ENCODE measurements around the gene B3GNT8. TPM values are rescaled to one million over a fixed set of nuclear protein-coding genes. Genes with fewer than 3 reads are reported as not detected.

Gene B3GNT8
- total and polyA plus RNA-seq, 9 of the 15 experiments (the other 6 are each of a cell fraction or from before 2014, with no cell fraction given), result 0.11 to 2.9 (median 0.65) TPM; not detected in 2

- TF ChIP-seq ARID3B (CRISPR knock-in tag; IDR thresholded peaks at IDR 0.05; ENCODE audit: borderline replicate concordance), result no peak
Measured at GRCh38 chr19:41412953-41413352, 14.2 kb downstream of the B3GNT8 start (continued).

- Histone ChIP-seq H3K4me3 (no peak overlapping the region), H3K4me1 (replicated peaks in 1 of 2; ENCODE audit: control insufficient read depth in 2 of 2, insufficient read depth in 2 of 2, low read length in 2 of 2) (peaks cover 7 to 12% of the 10 kb centered on the region in 2 experiments; a peak in 4 of 5 replicates), H3K9me3 (replicated peaks; ENCODE audit: control insufficient read depth, insufficient read depth, low read depth, low read length) (no peaks in the 10 kb centered on the region), H3K9ac (ENCODE audit: insufficient read depth in 1 of 2, low read depth in 2 of 2, low read length in 2 of 2) (peak overlapping the region in 1 of 2 experiments; percentile 60; a peak in 1 of 4 replicates), H4K20me1 (replicated peaks; ENCODE audit: control insufficient read depth, insufficient read depth, low read length) (no peaks in the 10 kb centered on the region), H3K27ac (ENCODE audit: extremely low read depth, low read depth, low read length) (no peak overlapping the region), H2AFZ (ENCODE audit: low read depth, low read length) (no peak overlapping the region), H3K36me3 (ENCODE audit: control insufficient read depth, insufficient read depth, low read length) (peaks cover 30% of the 10 kb centered on the region; the same call in 1 of the 3 replicates), H3K4me2 (ENCODE audit: insufficient read depth, low read length) (no peak overlapping the region), H3K79me2 (ENCODE audit: control insufficient read depth, insufficient read depth, low read length) (no peaks in the 10 kb centered on the region), H3K27me3 (ENCODE audit: control insufficient read depth in 2 of 2, insufficient read depth in 2 of 2, low read length in 2 of 2) (no peaks in the 10 kb centered on the region), H3K9me1 (ENCODE audit: control insufficient read depth, insufficient read depth, low read length) (no peaks in the 10 kb centered on the region)
- no peak for ATAC-seq
- ChIA-PET CTCF (ENCODE audit: low intra/inter-chr PET ratio) (no interaction called here), POLR2A (interaction anchor here (0.8 to 1.1 kb wide), 2 partner anchors 13 to 27 kb away, joined by 4 read pairs; no protein-coding TSS in a partner anchor)
- intact Hi-C loops (cut with micrococcal nuclease) (no loop called here), in situ Hi-C loops (cut with MboI) (no loop called here)
- TF ChIP-seq WHSC1 (IDR thresholded peaks at IDR 0.05; ENCODE audit: low read length) (no peak), NCOA6 (IDR thresholded peaks at IDR 0.05) (no peak), EZH2 (IDR thresholded peaks at IDR 0.05; ENCODE audit: borderline replicate concordance, low read depth, low read length) (no peak), DNMT1 (IDR thresholded peaks at IDR 0.05) (no peak), RBM17 (IDR thresholded peaks at IDR 0.05; ENCODE audit: borderline replicate concordance, low read depth, low read length) (no peak), ZNF277 (CRISPR knock-in tag; IDR thresholded peaks at IDR 0.05; ENCODE audit: borderline replicate concordance) (no peak), PHB (CRISPR knock-in tag; IDR thresholded peaks at IDR 0.05) (no peak), IRF1 (CRISPR knock-in tag; IDR thresholded peaks at IDR 0.05; ENCODE audit: borderline replicate concordance) (no peak), SAFB2 (IDR thresholded peaks at IDR 0.05; ENCODE audit: borderline replicate concordance, low read depth, low read length, severe bottlenecking) (no peak), PRPF4 (IDR thresholded peaks at IDR 0.05; ENCODE audit: insufficient read depth, low read depth, low read length, poor library complexity, severe bottlenecking) (no peak), ZNF232 (CRISPR knock-in tag; IDR thresholded peaks at IDR 0.05) (no peak), NR3C1 (CRISPR knock-in tag; IDR thresholded peaks at IDR 0.05) (no peak), SREBF2 (CRISPR knock-in tag; IDR thresholded peaks at IDR 0.05) (no peak), TAF7 (tag; IDR thresholded peaks at IDR 0.05) (no peak), MECOM (CRISPR knock-in tag; IDR thresholded peaks at IDR 0.05) (no peak), MYNN (IDR thresholded peaks at IDR 0.05) (no peak), MYNN (CRISPR knock-in tag; IDR thresholded peaks at IDR 0.05) (no peak), STAG1 (CRISPR knock-in tag; IDR thresholded peaks at IDR 0.05; ENCODE audit: borderline replicate concordance) (no peak)
- no TSS peak for BruUV-seq (replicated peaks)
- FAIRE-seq, result no peak
- no peak for DNase-seq (ENCODE audit: extremely low read depth in 1 of 4, low spot score in 3 of 4)
- WGBS (ENCODE audit: insufficient coverage, low coverage, missing lambda C conversion rate), result 75% methylated on average over 11 of the region's 11 CpGs
Measured at GRCh38 chr19:41411968-41412265, 15.3 kb downstream of the B3GNT8 start.

All from K562 (cell line).